SU-DHL-6 (cell line): ENCODE results near the gene CCR8.

ENCODE experiments used
- H2AFZ ChIP-seq: fragments of 200-600 bp; sonication (generic); 2 replicates; pipeline ENCODE4 v1.6.1; 2014; ENCODE audit warnings: low read depth, mild to moderate bottlenecking, moderate library complexity, mixed read lengths, antibody characterized with exemption, low read length; ENCODE audit not compliant: severe bottlenecking
- H3F3A ChIP-seq: fragments of 200-600 bp; shearing (Covaris generic); 2 replicates; pipeline ENCODE4 v1.6.0; 2016; ENCODE audit warnings: antibody characterized with exemption, mild to moderate bottlenecking; ENCODE audit not compliant: insufficient read depth
- H3K27ac ChIP-seq: fragments of 200-600 bp; sonication (generic); 2 replicates; pipeline ENCODE4 v1.5.1; 2016; ENCODE audit warnings: low read depth, mild to moderate bottlenecking, low read length, moderate library complexity, mixed read lengths
- H3K27me3 ChIP-seq: fragments of 200-600 bp; sonication (generic), shearing (Covaris generic); 2 replicates; pipeline ENCODE4 v1.6.0; 2014; ENCODE audit warnings: mild to moderate bottlenecking, low read length
- H3K36me3 ChIP-seq: fragments of 200-600 bp; sonication (generic); 2 replicates; pipeline ENCODE4 v1.6.1; 2014; ENCODE audit warnings: mild to moderate bottlenecking, low read length, mixed read lengths
- H3K4me2 ChIP-seq: fragments of 300-600, 200-600 bp; shearing (Covaris generic), sonication (generic); 2 replicates; pipeline ENCODE4 v1.6.0; 2014; ENCODE audit warnings: low read length, low read depth, mild to moderate bottlenecking; ENCODE audit not compliant: poor library complexity, severe bottlenecking
- H3K4me3 ChIP-seq: fragments of 200-600 bp; sonication (generic); 2 replicates; pipeline ENCODE4 v1.5.1; 2014; ENCODE audit warnings: antibody characterized with exemption, low read length, mild to moderate bottlenecking, mixed read lengths; ENCODE audit not compliant: insufficient read depth, poor library complexity, severe bottlenecking
- H3K79me2 ChIP-seq: fragments of 200-600 bp; sonication (generic); 2 replicates; pipeline ENCODE4 v1.6.1; 2014; ENCODE audit warnings: mild to moderate bottlenecking, low read length, moderate library complexity; ENCODE audit not compliant: insufficient read depth
- H3K9ac ChIP-seq: fragments of 200-600 bp; sonication (generic); 2 replicates; pipeline ENCODE4 v1.7.0; 2014; ENCODE audit warnings: mild to moderate bottlenecking, low read length
- H3K9me2 ChIP-seq: fragments of 200-600 bp; sonication (generic); replicated peaks from 2 replicates; pipeline ENCODE4 v1.6.1; 2014; ENCODE audit warnings: low read length; ENCODE audit not compliant: insufficient read depth
- H3K9me3 ChIP-seq: fragments of 200-600 bp; sonication (generic); 2 replicates; pipeline ENCODE4 v1.6.1; 2014; ENCODE audit warnings: low read length, mixed read lengths; ENCODE audit not compliant: insufficient read depth
- H4K20me1 ChIP-seq: fragments of 200-600 bp; sonication (generic); 2 replicates; pipeline ENCODE4 v1.6.1; 2014; ENCODE audit warnings: low read depth, mild to moderate bottlenecking, antibody characterized with exemption, low read length, moderate library complexity, mixed read lengths
- CTCF ChIP-seq: fragments of 200-600 bp; sonication (generic); IDR thresholded peaks from one replicate; pipeline ENCODE4 v1.5.1; 2017; ENCODE audit warnings: antibody characterized with exemption, mild to moderate bottlenecking, low read length, moderate library complexity; ENCODE audit not compliant: insufficient read depth, poor library complexity, severe bottlenecking
- EZH2phosphoT487 ChIP-seq: fragments of 200-600 bp; sonication (generic), shearing (Covaris generic); conservative IDR thresholded peaks from 2 replicates; pipeline ENCODE4 v1.6.1; 2018; ENCODE audit warnings: mild to moderate bottlenecking, antibody characterized with exemption, low read length, moderate library complexity, mixed read lengths

CCR8 gene

DNA sequence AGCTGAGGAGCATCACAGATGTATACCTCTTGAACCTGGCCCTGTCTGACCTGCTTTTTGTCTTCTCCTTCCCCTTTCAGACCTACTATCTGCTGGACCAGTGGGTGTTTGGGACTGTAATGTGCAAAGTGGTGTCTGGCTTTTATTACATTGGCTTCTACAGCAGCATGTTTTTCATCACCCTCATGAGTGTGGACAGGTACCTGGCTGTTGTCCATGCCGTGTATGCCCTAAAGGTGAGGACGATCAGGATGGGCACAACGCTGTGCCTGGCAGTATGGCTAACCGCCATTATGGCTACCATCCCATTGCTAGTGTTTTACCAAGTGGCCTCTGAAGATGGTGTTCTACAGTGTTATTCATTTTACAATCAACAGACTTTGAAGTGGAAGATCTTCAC lies 3.0 kb downstream of the CCR8 start:
- H3K9ac ChIP-seq, result no peak overlapping the region
- H3K79me2 ChIP-seq, result no peaks in the 10 kb centered on the region
- H3K4me3 ChIP-seq, result no peak overlapping the region
- H4K20me1 ChIP-seq, result no peaks in the 10 kb centered on the region
- no peaks in the 10 kb centered on the region for H3K27me3 ChIP-seq
- no peaks in the 10 kb centered on the region for H3K9me3 ChIP-seq
- H3K9me2 ChIP-seq, result no peaks in the 10 kb centered on the region
- no peak overlapping the region for H3K27ac ChIP-seq
- TF ChIP-seq CTCF, result no peak
- no peak for TF ChIP-seq EZH2phosphoT487
- H3K4me2 ChIP-seq, result no peak overlapping the region
- no peak overlapping the region for H2AFZ ChIP-seq
- no peaks in the 10 kb centered on the region for H3F3A ChIP-seq
- no peaks in the 10 kb centered on the region for H3K36me3 ChIP-seq

DNA sequence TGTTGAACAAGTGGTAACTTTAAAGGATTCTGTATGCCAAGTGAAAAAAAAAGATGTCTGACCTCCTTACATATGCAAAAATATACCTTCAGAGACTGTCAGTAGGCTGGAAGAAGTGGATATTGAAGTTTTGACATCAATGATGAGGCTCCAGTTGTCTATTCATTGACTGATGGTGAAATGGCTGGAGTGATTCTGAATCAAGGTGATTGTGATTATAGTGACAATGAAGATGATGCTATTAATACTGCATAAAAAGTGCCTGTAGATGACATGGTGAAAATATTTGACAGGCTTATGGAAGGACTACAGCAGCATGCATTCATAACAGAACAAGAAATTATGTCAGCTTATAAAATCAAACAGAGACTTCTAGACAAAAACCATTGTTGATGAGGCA lies 4.1 kb downstream of the CCR8 start:
- Histone ChIP-seq H2AFZ (no peak overlapping the region), H3K27me3 (no peaks in the 10 kb centered on the region), H3K9me3 (no peaks in the 10 kb centered on the region), H3K79me2 (no peaks in the 10 kb centered on the region), H3K4me3 (no peak overlapping the region), H3K9me2 (no peaks in the 10 kb centered on the region), H3F3A (no peaks in the 10 kb centered on the region), H4K20me1 (no peaks in the 10 kb centered on the region), H3K4me2 (no peak overlapping the region), H3K27ac (no peak overlapping the region), H3K9ac (no peak overlapping the region), H3K36me3 (no peaks in the 10 kb centered on the region)
- TF ChIP-seq EZH2phosphoT487 (no peak), CTCF (no peak)

GRCh38 chr3:39334205-39334604 lies 4.7 kb downstream of the CCR8 start:
- no peaks in the 10 kb centered on the region for H3K79me2 ChIP-seq
- TF ChIP-seq EZH2phosphoT487, result no peak
- no peak for TF ChIP-seq CTCF
- no peaks in the 10 kb centered on the region for H3K36me3 ChIP-seq

DNA sequence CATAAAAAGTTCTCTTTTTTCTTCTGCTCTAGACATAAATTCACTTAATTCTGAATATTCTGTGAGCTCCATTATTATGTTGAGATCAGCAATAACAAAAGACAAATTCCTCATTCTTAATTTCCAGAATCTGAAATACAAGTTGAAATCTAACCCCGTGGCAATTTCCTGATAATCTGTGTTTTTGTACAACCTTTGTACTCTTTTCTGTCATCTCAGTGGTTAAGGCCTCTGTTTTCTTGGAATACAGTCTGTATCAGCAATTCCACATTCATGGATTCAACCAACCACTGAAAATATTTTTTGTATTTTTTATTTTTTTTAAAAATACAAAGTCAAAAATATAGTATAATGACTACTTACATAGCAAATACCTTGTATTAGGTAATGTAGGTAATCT lies 8.7 kb downstream of the CCR8 start:
- H3K9ac ChIP-seq, result no peak overlapping the region
- H3F3A ChIP-seq, result no peaks in the 10 kb centered on the region
- TF ChIP-seq EZH2phosphoT487 (no peak), CTCF (no peak)
- no peak overlapping the region for H3K27ac ChIP-seq
- H3K9me3 ChIP-seq, result no peaks in the 10 kb centered on the region
- H3K36me3 ChIP-seq, result no peaks in the 10 kb centered on the region
- H2AFZ ChIP-seq, result no peak overlapping the region
- no peaks in the 10 kb centered on the region for H4K20me1 ChIP-seq
- H3K27me3 ChIP-seq, result no peaks in the 10 kb centered on the region
- H3K4me2 ChIP-seq, result no peak overlapping the region
- no peak overlapping the region for H3K4me3 ChIP-seq
- H3K9me2 ChIP-seq, result no peaks in the 10 kb centered on the region
- no peaks in the 10 kb centered on the region for H3K79me2 ChIP-seq

More at GRCh38 chr3:39334205-39334604, 4.7 kb downstream of the CCR8 start:
- Histone ChIP-seq H2AFZ (no peak overlapping the region), H3K9ac (no peak overlapping the region), H3K4me2 (no peak overlapping the region), H3K9me2 (no peaks in the 10 kb centered on the region), H3K27ac (no peak overlapping the region), H4K20me1 (no peaks in the 10 kb centered on the region), H3K9me3 (no peaks in the 10 kb centered on the region), H3K27me3 (no peaks in the 10 kb centered on the region), H3K4me3 (no peak overlapping the region), H3F3A (no peaks in the 10 kb centered on the region)
